ENCODE measurements around the gene TYRP1.

The TYRP1 gene

GRCh38 chr9:12698266-12698665 lies 5.1 kb downstream of the TYRP1 start:
- no peak for DNase-seq

GRCh38 chr9:12698986-12699385 lies 5.8 kb downstream of the TYRP1 start:
- no peak for DNase-seq

- DNase-seq: no peak
Measured at GRCh38 chr9:12699529-12699928, 6.3 kb downstream of the TYRP1 start.

GRCh38 chr9:12701126-12701525 lies 7.9 kb downstream of the TYRP1 start:
- DNase-seq: no peak

- no peak for DNase-seq
Measured at GRCh38 chr9:12702160-12702758, 9.1 kb downstream of the TYRP1 start.

- DNase-seq: no peak
Measured at GRCh38 chr9:12703996-12704395, 10.8 kb downstream of the TYRP1 start.

- DNase-seq: no peak
Measured at GRCh38 chr9:12705738-12706391, 12.7 kb downstream of the TYRP1 start.

- no peak for DNase-seq
Measured at GRCh38 chr9:12708562-12709298, 15.5 kb downstream of the TYRP1 start.

GRCh38 chr9:12712532-12712931 lies 19.3 kb downstream of the TYRP1 start:
- DNase-seq: no peak

- no peak for DNase-seq
Measured at GRCh38 chr9:12715268-12715667, 22.1 kb downstream of the TYRP1 start.

- DNase-seq: no peak
Measured at GRCh38 chr9:12716823-12717600, 23.8 kb downstream of the TYRP1 start.

- DNase-seq: no peak
Measured at GRCh38 chr9:12717907-12718306, 24.7 kb downstream of the TYRP1 start.

GRCh38 chr9:12718482-12719026 lies 25.4 kb downstream of the TYRP1 start:
- DNase-seq: no peak

GRCh38 chr9:12719431-12719830 lies 26.2 kb downstream of the TYRP1 start:
- DNase-seq: no peak

- no peak for DNase-seq
Measured at GRCh38 chr9:12720551-12720950, 27.4 kb downstream of the TYRP1 start.

- DNase-seq: no peak
Measured at GRCh38 chr9:12722131-12722530, 28.9 kb downstream of the TYRP1 start.

- DNase-seq: no peak
Measured at GRCh38 chr9:12723409-12724028, 30.3 kb downstream of the TYRP1 start.

GRCh38 chr9:12726795-12727194 lies 33.6 kb downstream of the TYRP1 start:
- DNase-seq: no peak

GRCh38 chr9:12730198-12730597 lies 37.0 kb downstream of the TYRP1 start:
- no peak for DNase-seq

GRCh38 chr9:12730927-12731326 lies 37.7 kb downstream of the TYRP1 start:
- no peak for DNase-seq

GRCh38 chr9:12732971-12733370 lies 39.8 kb downstream of the TYRP1 start:
- no peak for DNase-seq

- DNase-seq: no peak
Measured at GRCh38 chr9:12735665-12736064, 42.5 kb downstream of the TYRP1 start.

GRCh38 chr9:12737871-12738270 lies 44.7 kb downstream of the TYRP1 start:
- no peak for DNase-seq

Data from stimulated activated CD4-positive, alpha-beta T cell treated with anti-CD3 and anti-CD28 coated beads, Interleukin-2, amount 100 ng/mL, for 24 hours (primary cell).